Smooth muscle cell (in vitro differentiated cells): ENCODE data around the gene LARP1. TPM values are rescaled to one million over a fixed set of nuclear protein-coding genes. Genes with fewer than 3 reads are reported as not detected.

Source experiments
- DNase-seq: peaks from one replicate; lab custom pipeline; 2025; ENCODE audit not compliant: unreplicated experiment; lab: John Stamatoyannopoulos, UW
- H2AFZ ChIP-seq: fragments of 200-600 bp; sonication (generic); 2 replicates; pipeline ENCODE4 v1.6.0; 2016; ENCODE audit warnings: antibody characterized with exemption, low read depth, mild to moderate bottlenecking
- H3F3A ChIP-seq: fragments of 200-600 bp; sonication (generic); 2 replicates; pipeline ENCODE4 v1.6.0; 2017; ENCODE audit warnings: antibody characterized with exemption, low read depth
- H3K27ac ChIP-seq: fragments of 200-600 bp; sonication (generic); 2 replicates; pipeline ENCODE4 v1.5.1; 2016; ENCODE audit warnings: low read depth, mild to moderate bottlenecking
- H3K27me3 ChIP-seq: fragments of 200-600 bp; sonication (generic); 2 replicates; pipeline ENCODE4 v1.6.1; 2016; ENCODE audit warnings: low read depth, mild to moderate bottlenecking
- H3K36me3 ChIP-seq: fragments of 200-600 bp; sonication (generic); 2 replicates; pipeline ENCODE4 v1.5.1; 2016; ENCODE audit warnings: low read depth
- H3K4me1 ChIP-seq: fragments of 200-600 bp; sonication (generic); 2 replicates; pipeline ENCODE4 v1.5.1; 2016; ENCODE audit warnings: low read depth
- H3K4me2 ChIP-seq: fragments of 200-600 bp; sonication (generic); 2 replicates; pipeline ENCODE4 v1.6.0; 2016; ENCODE audit warnings: mild to moderate bottlenecking
- H3K4me3 ChIP-seq: fragments of 200-600 bp; sonication (generic); 2 replicates; pipeline ENCODE4 v1.5.1; 2016; ENCODE audit warnings: mild to moderate bottlenecking
- H3K79me2 ChIP-seq: fragments of 200-600 bp; sonication (generic); 2 replicates; pipeline ENCODE4 v1.6.0; 2016; ENCODE audit warnings: low read depth, mild to moderate bottlenecking
- H3K9ac ChIP-seq: fragments of 200-600 bp; sonication (generic); 2 replicates; pipeline ENCODE4 v1.6.0; 2016; ENCODE audit warnings: low read depth
- H3K9me3 ChIP-seq: fragments of 200-600 bp; sonication (generic); replicated peaks from 2 replicates; pipeline ENCODE4 v1.5.1; 2016; ENCODE audit warnings: low read depth
- H4K20me1 ChIP-seq: fragments of 200-600 bp; sonication (generic); 2 replicates; pipeline ENCODE4 v1.6.0; 2016; ENCODE audit warnings: low read depth
- CTCF ChIP-seq: fragments of 200-600 bp; sonication (generic); IDR thresholded peaks from 2 replicates; pipeline ENCODE4 v1.5.1; 2017; ENCODE audit warnings: borderline replicate concordance, mild to moderate bottlenecking, antibody characterized with exemption; ENCODE audit not compliant: insufficient read depth, poor library complexity, severe bottlenecking
- WGBS: methylation state at CpG from one replicate; pipeline ENCODE4 v1.1.7; 2016; ENCODE audit warnings: low lambda C conversion rate; 5-methylcytosine and 5-hydroxymethylcytosine counted together
- polyA plus RNA-seq: library from polyadenylated mRNA; unstranded; fragments of >200 nt; fragmentation: Nextera tagmentation; extraction: Ambion mirVana; gene quantifications from 2 replicates; pipeline ENCODE4 v1.2.1, GENCODE V29; 2016
- total RNA-seq: library from RNA; depleted of rRNA; stranded (reverse); fragments of >200 nt; gene quantifications from 2 replicates; pipeline ENCODE4 v1.2.3, GENCODE V29; 2014

LARP1 gene
- total and polyA plus RNA-seq, 2 experiments from 2014 or later = 31.3 to 44.9 TPM

- WGBS = 68% methylated on average over 2 of the region's 2 CpGs
- no peak overlapping the region for H3K4me2 ChIP-seq
- peak overlapping the region; percentile 57 for H3K27ac ChIP-seq
Measured at GRCh38 chr5:154829181-154829588, 74.0 kb downstream of the LARP1 start.

DNA sequence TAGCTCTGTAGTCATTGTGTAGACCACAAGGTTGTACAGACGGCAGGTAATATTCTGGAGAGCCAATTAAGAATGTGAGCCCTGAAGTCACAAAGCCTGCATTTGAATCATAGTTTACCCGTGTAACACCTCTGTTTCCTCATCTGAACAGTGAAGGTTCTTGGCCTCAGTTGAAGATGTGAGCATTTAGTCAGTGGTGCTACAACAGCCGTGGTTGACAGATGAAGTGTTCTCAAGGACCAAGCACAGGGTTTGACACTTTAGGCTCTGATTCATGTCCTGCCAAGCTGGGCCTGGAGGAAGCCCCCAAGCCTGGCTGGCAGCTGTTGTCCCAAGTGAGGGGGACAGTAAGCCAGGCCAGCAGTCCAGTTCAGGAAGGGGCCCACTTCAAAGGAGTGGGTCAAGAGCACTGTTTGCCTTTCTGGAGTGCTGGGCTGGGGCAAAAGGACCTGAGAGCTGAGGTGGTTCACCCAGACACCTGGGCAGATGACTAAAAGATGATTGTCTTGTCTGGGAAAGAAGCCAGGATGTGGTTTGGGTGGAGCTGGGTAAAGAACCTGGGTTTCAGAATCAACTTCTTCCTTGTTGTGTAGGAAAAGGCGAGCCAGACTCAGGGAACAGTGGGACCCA lies 74.5 kb downstream of the LARP1 start:
- Histone ChIP-seq H2AFZ (no peak overlapping the region), H3K79me2 (no peaks in the 10 kb centered on the region), H3K9me3 (no peaks in the 10 kb centered on the region), H4K20me1 (no peaks in the 10 kb centered on the region), H3K9ac (no peak overlapping the region), H3K27ac (peak overlapping the region; percentile 57), H3K4me1 (no peaks in the 10 kb centered on the region), H3K36me3 (no peaks in the 10 kb centered on the region), H3F3A (peaks cover 1% of the 10 kb centered on the region), H3K4me2 (no peak overlapping the region), H3K27me3 (no peaks in the 10 kb centered on the region), H3K4me3 (no peak overlapping the region)
- WGBS = 82% methylated on average over 4 of the region's 4 CpGs
- DNase-seq = no peak
- TF ChIP-seq CTCF = no peak

More at GRCh38 chr5:154829181-154829588, 74.0 kb downstream of the LARP1 start:
- no peak for DNase-seq
- no peaks in the 10 kb centered on the region for H3K27me3 ChIP-seq
- H3K9ac ChIP-seq = no peak overlapping the region
- TF ChIP-seq CTCF = no peak
- H3K79me2 ChIP-seq = no peaks in the 10 kb centered on the region
- no peak overlapping the region for H3K4me3 ChIP-seq
- no peaks in the 10 kb centered on the region for H3K4me1 ChIP-seq
- no peak overlapping the region for H2AFZ ChIP-seq
- H3K36me3 ChIP-seq = no peaks in the 10 kb centered on the region
- no peaks in the 10 kb centered on the region for H4K20me1 ChIP-seq
- no peaks in the 10 kb centered on the region for H3K9me3 ChIP-seq
- H3F3A ChIP-seq = no peaks in the 10 kb centered on the region

GRCh38 chr5:154830219-154830595 lies 75.0 kb downstream of the LARP1 start:
- H3K79me2 ChIP-seq = no peaks in the 10 kb centered on the region
- no peaks in the 10 kb centered on the region for H3K4me1 ChIP-seq
- peak overlapping the region; percentile 57 for H3K27ac ChIP-seq
- no peak overlapping the region for H3K4me2 ChIP-seq
- no peak overlapping the region for H3K4me3 ChIP-seq
- no peaks in the 10 kb centered on the region for H4K20me1 ChIP-seq
- WGBS = 94% methylated on average over 7 of the region's 7 CpGs
- no peaks in the 10 kb centered on the region for H3K27me3 ChIP-seq
- TF ChIP-seq CTCF = no peak
- H2AFZ ChIP-seq = no peak overlapping the region
- no peaks in the 10 kb centered on the region for H3K9me3 ChIP-seq
- peaks cover 4% of the 10 kb centered on the region for H3F3A ChIP-seq
- no peak for DNase-seq
- H3K36me3 ChIP-seq = no peaks in the 10 kb centered on the region
- no peak overlapping the region for H3K9ac ChIP-seq

DNA sequence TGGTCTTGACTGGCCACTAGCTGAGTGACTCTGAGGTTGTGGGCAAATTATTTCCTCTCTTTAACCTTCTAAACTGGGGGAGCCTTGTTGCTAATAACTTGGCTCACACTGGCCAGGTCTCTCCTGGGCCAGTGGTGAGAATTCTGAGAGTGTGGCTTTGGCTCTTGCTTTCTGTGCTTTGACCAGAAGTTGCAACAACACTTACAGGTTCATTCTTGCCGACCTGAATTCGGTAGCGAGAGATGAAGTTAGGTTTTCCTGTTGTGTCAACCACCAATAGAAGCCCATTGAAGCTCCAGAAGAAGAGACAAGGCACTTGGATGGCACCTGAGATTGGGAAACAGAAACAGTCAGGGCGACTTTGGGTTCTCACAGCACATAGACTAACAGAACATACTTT lies 75.4 kb downstream of the LARP1 start:
- Histone ChIP-seq H4K20me1 (no peaks in the 10 kb centered on the region), H3K4me1 (no peaks in the 10 kb centered on the region), H3F3A (peaks cover 4% of the 10 kb centered on the region), H2AFZ (no peak overlapping the region), H3K9ac (no peak overlapping the region), H3K27me3 (no peaks in the 10 kb centered on the region), H3K4me2 (no peak overlapping the region), H3K27ac (no peak overlapping the region), H3K9me3 (no peaks in the 10 kb centered on the region), H3K79me2 (no peaks in the 10 kb centered on the region), H3K4me3 (no peak overlapping the region), H3K36me3 (no peaks in the 10 kb centered on the region)
- over 99% methylated on average over 4 of the region's 4 CpGs for WGBS
- TF ChIP-seq CTCF = no peak
- DNase-seq = no peak
